ENCODE data around the gene RETN. TPM values are rescaled to one million over a fixed set of nuclear protein-coding genes. Genes with fewer than 3 reads are reported as not detected.

Gene RETN
- polyA plus RNA-seq, 1 experiment: not detected

DNA sequence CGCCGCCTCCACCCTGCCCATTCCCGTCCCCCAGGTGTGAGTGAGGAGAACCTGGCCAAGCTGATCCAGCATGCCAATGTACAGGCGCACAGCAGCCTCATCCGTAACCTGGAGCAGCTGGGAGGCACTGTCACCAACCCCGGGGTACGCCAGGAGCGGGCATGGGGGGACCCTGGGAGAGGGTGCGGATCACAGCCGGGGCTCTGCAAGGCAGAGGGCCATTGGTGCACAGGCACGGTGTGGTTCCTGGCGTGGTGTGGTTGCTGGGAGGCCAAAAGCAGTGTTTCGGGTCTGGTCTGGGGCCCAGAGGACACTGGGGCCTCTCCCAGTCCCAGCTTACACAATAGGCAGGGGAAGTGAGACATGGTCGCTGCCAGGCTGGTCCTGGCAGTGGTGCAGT, 23.7 kb upstream of the RETN start:
- ChIA-PET POLR2A (no interaction called here), CTCF (no interaction called here)
- no peak for DNase-seq (ENCODE audit: low read depth, low spot score)
- no peaks in the 10 kb centered on the region for H3K27me3 ChIP-seq (ENCODE audit: control insufficient read depth, insufficient read depth, low read length)
- peaks cover 19% of the 10 kb centered on the region; the same call in 1 of the 2 replicates for H3K9me3 ChIP-seq (ENCODE audit: control insufficient read depth, insufficient read depth, low read length)
- no peak overlapping the region for H3K4me3 ChIP-seq (ENCODE audit: low read depth, low read length)
- TF ChIP-seq CTCF (IDR thresholded peaks at IDR 0.05; ENCODE audit: low read depth, low read length): no peak
- no peak overlapping the region for H3K27ac ChIP-seq (ENCODE audit: low read depth, low read length)

DNA sequence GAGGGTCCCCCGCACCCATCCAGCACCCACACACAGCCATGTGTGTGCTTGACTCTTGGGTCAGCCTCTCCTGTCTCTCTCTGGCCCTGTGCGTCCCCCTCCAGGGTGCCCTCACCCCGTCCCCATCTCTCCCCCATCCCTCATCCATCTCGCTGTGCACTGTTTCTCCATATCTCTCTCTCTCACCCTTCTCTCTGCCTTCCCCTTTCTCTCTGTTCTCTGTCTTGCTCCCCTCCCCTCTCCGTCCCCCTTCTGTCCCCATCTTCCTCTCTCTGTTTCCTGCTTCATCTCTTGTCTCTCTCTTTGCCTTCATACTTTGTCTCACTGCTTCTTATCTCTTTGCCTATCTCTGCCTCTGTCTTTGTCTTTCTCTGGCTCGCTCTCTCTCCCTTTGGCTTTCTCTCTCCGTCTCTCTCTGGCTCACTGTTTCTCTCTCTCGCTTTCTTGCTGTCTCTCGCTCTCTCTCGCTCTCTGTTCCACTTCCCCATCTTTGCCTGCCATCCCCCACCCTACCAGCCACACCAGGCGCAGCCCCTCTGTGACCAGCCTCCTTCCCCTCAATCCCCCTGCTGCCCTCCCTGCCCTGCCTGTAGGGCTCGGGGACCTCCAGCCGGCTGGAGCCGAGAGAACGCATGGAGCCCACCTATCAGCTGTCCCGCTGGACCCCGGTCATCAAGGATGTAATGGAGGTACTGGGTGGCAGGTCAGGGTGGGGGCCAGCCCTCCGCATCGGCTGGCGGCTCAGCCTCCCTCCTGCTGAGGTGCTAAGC, 23.0 kb upstream of the RETN start:
- Histone ChIP-seq H3K27ac (ENCODE audit: low read depth, low read length) (no peak overlapping the region), H3K27me3 (ENCODE audit: control insufficient read depth, insufficient read depth, low read length) (peaks cover 2% of the 10 kb centered on the region), H3K4me3 (ENCODE audit: low read depth, low read length) (no peak overlapping the region), H3K9me3 (ENCODE audit: control insufficient read depth, insufficient read depth, low read length) (peaks cover 14% of the 10 kb centered on the region; the same call in 1 of the 2 replicates)
- DNase-seq (ENCODE audit: low read depth, low spot score): no peak
- TF ChIP-seq CTCF (IDR thresholded peaks at IDR 0.05; ENCODE audit: low read depth, low read length): no peak
- CTCF ChIA-PET: no interaction called here
- POLR2A ChIA-PET: no interaction called here

- no peak for TF ChIP-seq CTCF (IDR thresholded peaks at IDR 0.05; ENCODE audit: low read depth, low read length)
- DNase-seq (ENCODE audit: low read depth, low spot score): no peak
- CTCF ChIA-PET: no interaction called here
- peaks cover 12% of the 10 kb centered on the region; the same call in 1 of the 2 replicates for H3K9me3 ChIP-seq (ENCODE audit: control insufficient read depth, insufficient read depth, low read length)
- H3K4me3 ChIP-seq (ENCODE audit: low read depth, low read length): no peak overlapping the region
- no peak overlapping the region for H3K27ac ChIP-seq (ENCODE audit: low read depth, low read length)
- peaks cover 2% of the 10 kb centered on the region for H3K27me3 ChIP-seq (ENCODE audit: control insufficient read depth, insufficient read depth, low read length)
- POLR2A ChIA-PET: no interaction called here
Observed at GRCh38 chr19:7646426-7646700, 22.5 kb upstream of the RETN start.

- Histone ChIP-seq H3K27me3 (ENCODE audit: control insufficient read depth, insufficient read depth, low read length) (peaks cover 2% of the 10 kb centered on the region), H3K9me3 (ENCODE audit: control insufficient read depth, insufficient read depth, low read length) (peaks cover 12% of the 10 kb centered on the region; the same call in 1 of the 2 replicates), H3K4me3 (ENCODE audit: low read depth, low read length) (no peak overlapping the region), H3K27ac (ENCODE audit: low read depth, low read length) (no peak overlapping the region)
- no peak for TF ChIP-seq CTCF (IDR thresholded peaks at IDR 0.05; ENCODE audit: low read depth, low read length)
- POLR2A ChIA-PET: no interaction called here
- DNase-seq (ENCODE audit: low read depth, low spot score): no peak
- CTCF ChIA-PET: no interaction called here
Observed at GRCh38 chr19:7647156-7647555, 21.7 kb upstream of the RETN start.

DNA sequence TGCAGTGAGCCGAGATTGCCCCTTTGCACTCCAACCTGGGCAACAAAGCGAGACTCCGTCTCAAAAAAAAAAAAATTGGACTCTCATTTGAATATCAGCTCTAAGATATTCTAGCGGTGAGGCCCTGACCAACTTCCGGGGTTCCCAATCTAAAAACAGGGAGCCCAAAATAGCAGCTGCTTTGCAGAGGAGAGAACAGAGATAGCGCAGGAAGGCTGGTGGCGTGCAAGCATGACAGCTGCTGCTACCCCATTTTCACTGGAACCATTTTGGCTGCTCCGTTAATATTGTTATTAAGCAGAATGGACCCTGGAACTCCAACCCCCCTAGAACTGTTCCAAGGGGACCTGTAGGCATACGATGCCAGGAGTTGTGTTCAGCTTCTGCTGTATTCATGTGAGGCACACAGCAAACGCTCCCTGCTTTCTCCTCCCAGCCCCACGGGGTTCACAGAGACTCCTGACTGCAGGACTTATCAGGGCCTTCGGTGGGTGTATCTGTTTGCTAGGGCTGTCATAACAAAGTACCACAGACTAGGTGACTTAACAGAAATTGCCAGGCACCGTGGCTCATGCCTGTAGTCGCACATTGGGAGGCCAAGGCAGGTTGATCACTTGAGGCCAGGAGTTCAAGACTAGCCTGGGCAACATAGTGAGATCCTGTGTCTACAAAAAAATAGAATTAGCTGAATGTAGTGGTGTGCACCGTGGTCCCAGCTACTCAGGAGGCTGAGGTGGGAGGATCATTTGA, 20.4 kb upstream of the RETN start:
- Histone ChIP-seq H3K27ac (ENCODE audit: low read depth, low read length) (no peak overlapping the region), H3K4me3 (ENCODE audit: low read depth, low read length) (no peak overlapping the region), H3K9me3 (ENCODE audit: control insufficient read depth, insufficient read depth, low read length) (peaks cover 11% of the 10 kb centered on the region; the same call in 1 of the 2 replicates), H3K27me3 (ENCODE audit: control insufficient read depth, insufficient read depth, low read length) (peaks cover 2% of the 10 kb centered on the region)
- no peak for DNase-seq (ENCODE audit: low read depth, low spot score)
- POLR2A ChIA-PET: no interaction called here
- CTCF ChIA-PET: interaction anchor here (2.7 kb wide), 1 partner anchor 32 kb away, joined by 11 read pairs; the partner anchor contains the start of gene TRAPPC5
- no peak for TF ChIP-seq CTCF (IDR thresholded peaks at IDR 0.05; ENCODE audit: low read depth, low read length)

All from AG04450 (cell line).